ENCODE results near the gene PRLR. TPM values are rescaled to one million over a fixed set of nuclear protein-coding genes. Genes with fewer than 3 reads are reported as not detected.
"Not testable (repeated sequence)": the region's sequence is repeated elsewhere in the genome, so short reads cannot be mapped to it uniquely, and the experiment has no call there.

PRLR gene
- total and polyA plus RNA-seq, 2 of the 13 experiments (the other 11 are each of a cell fraction or from before 2014, with no cell fraction given): 12.2 to 13.3 TPM

- TF ChIP-seq, protein P1, sequence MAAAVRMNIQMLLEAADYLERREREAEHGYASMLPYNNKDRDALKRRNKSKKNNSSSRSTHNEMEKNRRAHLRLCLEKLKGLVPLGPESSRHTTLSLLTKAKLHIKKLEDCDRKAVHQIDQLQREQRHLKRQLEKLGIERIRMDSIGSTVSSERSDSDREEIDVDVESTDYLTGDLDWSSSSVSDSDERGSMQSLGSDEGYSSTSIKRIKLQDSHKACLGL (CRISPR knock-in tag; IDR thresholded peaks at IDR 0.05): no peak
- TF ChIP-seq, protein P2, sequence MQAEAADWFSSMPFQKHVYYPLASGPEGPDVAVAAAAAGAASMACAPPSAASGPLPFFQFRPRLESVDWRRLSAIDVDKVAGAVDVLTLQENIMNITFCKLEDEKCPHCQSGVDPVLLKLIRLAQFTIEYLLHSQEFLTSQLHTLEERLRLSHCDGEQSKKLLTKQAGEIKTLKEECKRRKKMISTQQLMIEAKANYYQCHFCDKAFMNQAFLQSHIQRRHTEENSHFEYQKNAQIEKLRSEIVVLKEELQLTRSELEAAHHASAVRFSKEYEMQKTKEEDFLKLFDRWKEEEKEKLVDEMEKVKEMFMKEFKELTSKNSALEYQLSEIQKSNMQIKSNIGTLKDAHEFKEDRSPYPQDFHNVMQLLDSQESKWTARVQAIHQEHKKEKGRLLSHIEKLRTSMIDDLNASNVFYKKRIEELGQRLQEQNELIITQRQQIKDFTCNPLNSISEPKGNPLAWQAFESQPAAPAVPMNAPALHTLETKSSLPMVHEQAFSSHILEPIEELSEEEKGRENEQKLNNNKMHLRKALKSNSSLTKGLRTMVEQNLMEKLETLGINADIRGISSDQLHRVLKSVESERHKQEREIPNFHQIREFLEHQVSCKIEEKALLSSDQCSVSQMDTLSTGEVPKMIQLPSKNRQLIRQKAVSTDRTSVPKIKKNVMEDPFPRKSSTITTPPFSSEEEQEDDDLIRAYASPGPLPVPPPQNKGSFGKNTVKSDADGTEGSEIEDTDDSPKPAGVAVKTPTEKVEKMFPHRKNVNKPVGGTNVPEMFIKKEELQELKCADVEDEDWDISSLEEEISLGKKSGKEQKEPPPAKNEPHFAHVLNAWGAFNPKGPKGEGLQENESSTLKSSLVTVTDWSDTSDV (CRISPR knock-in tag; IDR thresholded peaks at IDR 0.05): no peak
- TF ChIP-seq, protein P3, sequence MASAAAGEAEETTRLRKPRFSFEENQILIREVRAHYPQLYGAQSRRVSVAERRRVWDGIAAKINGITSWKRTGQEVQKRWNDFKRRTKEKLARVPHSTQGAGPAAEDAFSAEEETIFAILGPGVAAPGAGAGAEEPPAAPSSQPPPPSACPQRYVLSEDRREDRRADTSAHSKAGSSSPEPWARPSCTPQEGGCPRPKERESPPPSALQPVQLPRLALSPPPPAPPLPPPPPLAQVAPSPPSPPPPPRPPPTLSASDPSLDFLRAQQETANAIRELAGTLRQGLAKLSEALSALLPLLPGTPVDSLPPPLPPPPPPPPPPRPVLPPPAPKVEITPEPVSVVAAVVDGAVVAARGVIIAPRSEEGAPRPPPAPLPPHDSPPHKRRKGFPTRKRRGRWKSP (CRISPR knock-in tag; IDR thresholded peaks at IDR 0.05): no peak
- TF ChIP-seq, protein P4, sequence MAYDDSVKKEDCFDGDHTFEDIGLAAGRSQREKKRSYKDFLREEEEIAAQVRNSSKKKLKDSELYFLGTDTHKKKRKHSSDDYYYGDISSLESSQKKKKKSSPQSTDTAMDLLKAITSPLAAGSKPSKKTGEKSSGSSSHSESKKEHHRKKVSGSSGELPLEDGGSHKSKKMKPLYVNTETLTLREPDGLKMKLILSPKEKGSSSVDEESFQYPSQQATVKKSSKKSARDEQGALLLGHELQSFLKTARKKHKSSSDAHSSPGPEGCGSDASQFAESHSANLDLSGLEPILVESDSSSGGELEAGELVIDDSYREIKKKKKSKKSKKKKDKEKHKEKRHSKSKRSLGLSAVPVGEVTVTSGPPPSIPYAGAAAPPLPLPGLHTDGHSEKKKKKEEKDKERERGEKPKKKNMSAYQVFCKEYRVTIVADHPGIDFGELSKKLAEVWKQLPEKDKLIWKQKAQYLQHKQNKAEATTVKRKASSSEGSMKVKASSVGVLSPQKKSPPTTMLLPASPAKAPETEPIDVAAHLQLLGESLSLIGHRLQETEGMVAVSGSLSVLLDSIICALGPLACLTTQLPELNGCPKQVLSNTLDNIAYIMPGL (CRISPR knock-in tag; IDR thresholded peaks at IDR 0.05; ENCODE audit: borderline replicate concordance in 1 of 2, low read depth in 1 of 2): no peak
- TF ChIP-seq ZBTB7B (CRISPR knock-in tag; IDR thresholded peaks at IDR 0.05): no peak
Observed at GRCh38 chr5:35192506-35192905, 37.8 kb downstream of the PRLR start (continued).

GRCh38 chr5:35189801-35190200, 40.5 kb downstream of the PRLR start:
- H4K20me1 ChIP-seq (ENCODE audit: insufficient read depth, low read length); DNase-seq (ENCODE audit: low spot score); POLR2A ChIA-PET; H3K9me3 ChIP-seq (ENCODE audit: low read length); H3K79me2 ChIP-seq (ENCODE audit: insufficient read depth, low read length); H3K4me3 ChIP-seq (replicated peaks in 1 of 3; ENCODE audit: insufficient read depth in 1 of 3, low read depth in 2 of 3, low read length in 3 of 3); CTCF ChIA-PET (ENCODE audit: low intra/inter-chr PET ratio, low total read pairs); H3K36me3 ChIP-seq (replicated peaks in 1 of 2; ENCODE audit: control insufficient read depth in 1 of 2, insufficient read depth in 2 of 2, low read length in 2 of 2); H3K27ac ChIP-seq (ENCODE audit: extremely low read length, insufficient read depth, low read length); ATAC-seq; BruUV-seq (replicated peaks); H3K9ac ChIP-seq (ENCODE audit: insufficient read depth, low read depth, low read length); H2AFZ ChIP-seq (ENCODE audit: low read length); H3K4me2 ChIP-seq (ENCODE audit: low read depth, low read length); intact Hi-C loops (cut with micrococcal nuclease; ENCODE audit: unreplicated experiment); in situ Hi-C loops (cut with HindIII; ENCODE audit: extremely low pct_ligation_motif_present, low pct_unique_long_range_greater_than_20kb); H3K27me3 ChIP-seq (ENCODE audit: control insufficient read depth in 1 of 2, insufficient read depth in 2 of 2, low read length in 2 of 2): not testable (repeated sequence)
- 83% methylated on average over 1 of the region's 2 CpGs for WGBS (ENCODE audit: low lambda C conversion rate)
- peaks cover 58% of the 10 kb centered on the region for H3K4me1 ChIP-seq (ENCODE audit: insufficient read depth, low read length)
- FAIRE-seq: peak; percentile 28
